Body of pancreas (tissue), 4 donors: ENCODE results near the gene CFAP92. TPM values are rescaled to one million over a fixed set of nuclear protein-coding genes. Genes with fewer than 3 reads are reported as not detected.

Experiments used
- ATAC-seq: fragments of 150-250 bp; one replicate; pipeline ENCODE4 v1.9.1; 2016
- DNase-seq, 4 donors: peaks; one replicate each; pipeline ENCODE4 v3.0.0-alpha.2; 2019
- H3K27ac ChIP-seq, 4 donors: fragments of 200-600 bp; sonication (generic); 1 replicate in 3 of 4; 2 replicates in 1 of 4; pipeline versions ENCODE4 v1.5.1 to v1.6.1; 2016 to 2019; ENCODE audit warnings: mild to moderate bottlenecking in 1 of 4, mixed read lengths in 1 of 4, moderate library complexity in 1 of 4
- H3K27me3 ChIP-seq, 2 donors: fragments of 200-600 bp; sonication (generic); one replicate each; pipeline ENCODE4 v1.6.0; 2016; ENCODE audit warnings: mild to moderate bottlenecking in 1 of 2
- H3K36me3 ChIP-seq, 2 donors: fragments of 200-600 bp; sonication (generic); replicated peaks in 1 of 2; 2 replicates each; pipeline ENCODE4 v1.5.1; 2016; ENCODE audit warnings: low read depth in 2 of 2; ENCODE audit not compliant: insufficient read depth in 1 of 2
- H3K4me1 ChIP-seq: fragments of 200-600 bp; sonication (generic); one replicate; pipeline ENCODE4 v1.6.0; 2016
- H3K4me3 ChIP-seq, 2 donors: fragments of 200-600 bp; sonication (generic); 1 replicate in 1 of 2; 2 replicates in 1 of 2; pipeline ENCODE4 v1.5.1; 2016 to 2019
- H3K9me3 ChIP-seq, 3 donors: fragments of 200-600 bp; sonication (generic); 1 replicate in 2 of 3; 2 replicates in 1 of 3; pipeline ENCODE4 v1.5.1; 2016
- POLR2A ChIP-seq, 3 donors: fragments of 450-650 bp; IDR thresholded peaks; one replicate each; pipeline ENCODE4 v1.6.1; 2016; ENCODE audit warnings: antibody characterized with exemption in 3 of 3, mild to moderate bottlenecking in 2 of 3
- WGBS, 2 donors: methylation state at CpG; one replicate each; pipeline ENCODE4 v1.1.5; 2017; 5-methylcytosine and 5-hydroxymethylcytosine counted together
- intact Hi-C: fragments of 100-400 bp; cut with DNase I; formaldehyde crosslinking; loops from one replicate; pipeline ENCODE4 v1.15.1; 2023
- total RNA-seq, 2 donors: library from RNA; depleted of rRNA; stranded (reverse); fragments of >200 nt; gene quantifications; one replicate each; pipeline ENCODE4 v1.1.0, GENCODE V29; 2016
- TF ChIP-seq, protein P1 (sequence below), 7 experiments: fragments of 450-650 bp in 4 of 7; fragments of 200-600 bp in 3 of 7; sonication (generic) in 3 of 7; IDR thresholded peaks; one replicate each; pipeline ENCODE4 v1.5.1; 2016 to 2019; ENCODE audit warnings: antibody characterized with exemption in 7 of 7

The CFAP92 gene
- total RNA-seq, 2 donors from 2014 or later, result not detected

DNA sequence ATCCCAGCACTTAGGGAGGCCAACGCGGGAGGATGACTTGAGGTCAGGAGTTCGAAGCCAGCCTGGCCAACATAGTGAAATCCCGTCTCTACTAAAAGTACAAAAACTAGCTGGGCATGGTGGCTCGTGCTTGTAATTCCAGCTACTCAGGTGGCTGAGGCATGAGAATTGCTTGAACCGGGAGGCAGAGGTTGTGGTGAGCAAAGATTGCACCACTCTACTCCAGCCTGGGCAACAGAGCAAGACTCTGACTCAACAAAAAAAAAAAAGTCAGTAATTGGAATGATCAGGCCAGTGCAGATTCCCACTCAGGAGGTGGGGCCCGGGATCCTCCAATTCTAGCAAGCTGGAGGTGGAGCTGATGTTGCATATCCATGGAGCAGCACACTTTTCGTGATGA is 5.6 kb downstream of the CFAP92 start:
- ATAC-seq, result no peak
- TF ChIP-seq, protein P1, sequence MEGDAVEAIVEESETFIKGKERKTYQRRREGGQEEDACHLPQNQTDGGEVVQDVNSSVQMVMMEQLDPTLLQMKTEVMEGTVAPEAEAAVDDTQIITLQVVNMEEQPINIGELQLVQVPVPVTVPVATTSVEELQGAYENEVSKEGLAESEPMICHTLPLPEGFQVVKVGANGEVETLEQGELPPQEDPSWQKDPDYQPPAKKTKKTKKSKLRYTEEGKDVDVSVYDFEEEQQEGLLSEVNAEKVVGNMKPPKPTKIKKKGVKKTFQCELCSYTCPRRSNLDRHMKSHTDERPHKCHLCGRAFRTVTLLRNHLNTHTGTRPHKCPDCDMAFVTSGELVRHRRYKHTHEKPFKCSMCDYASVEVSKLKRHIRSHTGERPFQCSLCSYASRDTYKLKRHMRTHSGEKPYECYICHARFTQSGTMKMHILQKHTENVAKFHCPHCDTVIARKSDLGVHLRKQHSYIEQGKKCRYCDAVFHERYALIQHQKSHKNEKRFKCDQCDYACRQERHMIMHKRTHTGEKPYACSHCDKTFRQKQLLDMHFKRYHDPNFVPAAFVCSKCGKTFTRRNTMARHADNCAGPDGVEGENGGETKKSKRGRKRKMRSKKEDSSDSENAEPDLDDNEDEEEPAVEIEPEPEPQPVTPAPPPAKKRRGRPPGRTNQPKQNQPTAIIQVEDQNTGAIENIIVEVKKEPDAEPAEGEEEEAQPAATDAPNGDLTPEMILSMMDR (IDR thresholded peaks at IDR 0.05), result no peak
- no peak for TF ChIP-seq POLR2A (IDR thresholded peaks at IDR 0.05)
- no peak for DNase-seq
- Histone ChIP-seq H3K4me3 (no peak overlapping the region), H3K27ac (no peak overlapping the region), H3K27me3 (no peaks in the 10 kb centered on the region), H3K36me3 (no peaks in the 10 kb centered on the region), H3K4me1 (peaks cover 5% of the 10 kb centered on the region), H3K9me3 (no peaks in the 10 kb centered on the region)
- intact Hi-C loops, result no loop called here
- 85 to 88% methylated on average over 8 of the region's 8 CpGs for WGBS, 2 donors

DNA sequence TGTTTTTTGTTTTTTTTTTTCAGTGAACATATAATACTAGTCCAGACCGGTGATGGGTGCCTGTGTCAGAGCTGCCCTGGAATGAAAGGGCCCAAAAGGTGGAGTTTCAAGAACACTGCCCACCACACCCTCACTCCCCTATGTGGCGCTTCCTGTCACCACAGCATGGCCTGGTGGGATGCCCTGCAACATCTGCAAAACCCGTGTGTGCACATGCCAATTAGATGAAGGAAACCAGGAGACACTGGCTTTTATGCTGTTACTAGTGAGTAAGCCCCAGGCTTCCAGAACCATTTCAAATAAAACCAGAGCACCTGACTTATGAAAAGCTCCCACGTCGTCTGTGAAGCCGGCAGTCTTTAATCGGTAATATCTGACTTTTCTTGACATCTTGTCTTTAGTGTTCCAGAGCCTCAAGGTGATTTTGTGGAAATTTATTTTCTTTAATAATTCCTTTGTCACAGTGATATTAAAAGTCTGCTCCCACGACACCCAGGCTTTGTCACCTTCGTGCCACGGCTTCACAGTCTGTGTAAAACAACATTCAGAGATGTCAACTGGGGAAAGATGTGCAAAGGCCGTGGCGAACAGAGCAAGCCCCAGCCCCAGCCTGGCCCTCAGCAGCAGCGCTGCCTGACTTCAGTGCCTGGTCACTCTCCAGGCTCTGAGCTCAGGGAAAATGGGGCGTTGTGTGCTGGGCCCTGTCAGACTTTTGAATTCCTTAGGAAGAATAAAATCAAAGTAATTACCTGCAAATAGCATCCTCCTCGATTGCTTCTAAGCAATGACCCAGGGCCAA is 6.4 kb downstream of the CFAP92 start:
- Histone ChIP-seq H3K4me3 (no peak overlapping the region), H3K9me3 (no peaks in the 10 kb centered on the region), H3K27me3 (no peaks in the 10 kb centered on the region), H3K27ac (no peak overlapping the region), H3K36me3 (no peaks in the 10 kb centered on the region), H3K4me1 (no peaks in the 10 kb centered on the region)
- ATAC-seq, result no peak
- TF ChIP-seq, protein P1 (IDR thresholded peaks at IDR 0.05), result no peak
- no peak for TF ChIP-seq POLR2A (IDR thresholded peaks at IDR 0.05)
- 80% methylated on average over 15 of the region's 15 CpGs for WGBS, 2 donors
- DNase-seq, result no peak
- intact Hi-C loops, result no loop called here

DNA sequence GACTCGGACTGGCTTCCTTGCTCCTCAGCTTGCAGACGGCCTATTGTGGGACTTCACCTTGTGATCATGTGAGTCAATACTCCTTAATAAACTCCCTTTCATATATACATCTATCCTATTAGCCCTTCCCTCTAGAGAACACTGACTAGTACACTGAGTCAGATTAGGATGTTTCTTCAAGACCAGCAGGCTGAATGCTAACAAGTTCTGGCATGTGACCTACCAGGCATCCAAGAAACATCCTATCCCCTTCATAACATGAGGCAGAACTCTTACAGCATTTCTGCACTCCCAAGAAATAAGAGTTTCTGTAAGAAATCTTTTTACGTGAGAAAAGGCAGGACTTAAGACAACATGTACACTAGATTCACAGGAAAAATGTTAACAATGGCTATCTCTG is 9.3 kb downstream of the CFAP92 start:
- no peak overlapping the region for H3K27ac ChIP-seq
- 75 to 86% methylated on average over 3 of the region's 3 CpGs for WGBS, 2 donors
- ATAC-seq (no peak), DNase-seq (no peak)
- no peak overlapping the region for H3K4me3 ChIP-seq
- no peaks in the 10 kb centered on the region for H3K4me1 ChIP-seq
- H3K27me3 ChIP-seq, result no peaks in the 10 kb centered on the region
- no peak for TF ChIP-seq POLR2A (IDR thresholded peaks at IDR 0.05)
- TF ChIP-seq, protein P1 (IDR thresholded peaks at IDR 0.05), result no peak
- no peaks in the 10 kb centered on the region for H3K36me3 ChIP-seq
- no peaks in the 10 kb centered on the region for H3K9me3 ChIP-seq
- intact Hi-C loops, result no loop called here

DNA sequence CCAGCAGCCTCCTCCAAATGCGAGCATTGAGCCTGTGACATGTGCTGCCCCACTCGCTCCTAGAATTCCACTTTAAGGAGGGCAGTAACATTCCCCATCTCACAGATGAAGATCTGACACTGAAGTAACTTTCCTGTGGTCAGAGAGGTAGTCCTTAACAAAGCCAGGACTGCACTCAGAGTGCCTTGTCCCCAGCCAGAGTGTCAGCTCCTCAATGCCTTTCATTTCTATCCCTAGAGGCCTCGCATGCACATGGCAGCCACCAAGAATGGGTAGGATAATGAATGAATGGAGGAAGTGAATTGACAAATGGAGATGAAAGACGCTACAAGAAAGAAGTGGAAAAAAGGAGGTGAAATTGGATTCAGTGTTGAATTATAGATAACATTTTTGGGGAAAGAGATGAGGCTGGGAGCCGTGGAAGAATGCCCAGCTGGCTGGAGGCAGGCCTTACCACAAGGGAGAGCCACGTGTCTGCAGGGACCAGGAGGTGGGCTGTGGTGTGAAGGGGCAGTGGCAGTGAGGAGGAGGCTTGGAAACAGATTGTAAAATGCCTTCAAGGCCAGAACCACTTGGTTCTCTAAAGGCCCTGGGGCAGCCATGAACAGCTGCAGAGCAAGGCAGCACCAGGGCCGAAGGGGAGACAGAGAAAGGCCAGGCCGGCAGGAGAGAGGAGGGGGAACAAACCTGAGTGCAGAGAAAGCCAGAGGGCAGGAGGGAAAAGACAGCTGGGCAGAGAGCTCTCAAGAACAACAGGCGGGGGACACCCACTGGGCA is 10.4 kb downstream of the CFAP92 start:
- intact Hi-C loops, result no loop called here
- Histone ChIP-seq H3K27me3 (no peaks in the 10 kb centered on the region), H3K4me1 (no peaks in the 10 kb centered on the region), H3K9me3 (no peaks in the 10 kb centered on the region), H3K36me3 (no peaks in the 10 kb centered on the region), H3K27ac (no peak overlapping the region), H3K4me3 (no peak overlapping the region)
- TF ChIP-seq POLR2A (IDR thresholded peaks at IDR 0.05), result no peak
- TF ChIP-seq, protein P1 (IDR thresholded peaks at IDR 0.05), result no peak
- WGBS, 2 donors, result 70 to 82% methylated on average over 7 to 9 of the region's 9 CpGs
- DNase-seq (no peak), ATAC-seq (no peak)
